Activated CD8-positive, alpha-beta T cell treated with anti-CD3 and anti-CD28 coated beads for 36 hours (primary cell): Measurements from ENCODE around the gene CENPP. TPM values are rescaled to one million over a fixed set of nuclear protein-coding genes. Genes with fewer than 3 reads are reported as not detected.
"Not testable (repeated sequence)": the region's sequence is repeated elsewhere in the genome, so short reads cannot be mapped to it uniquely, and the experiment has no call there.

Experiments used
- ATAC-seq: fragments of 200-7000 bp; cut with Tn5 transposase; one replicate; pipeline ENCODE4 v1.10.0; 2021; ENCODE audit warnings: mild to moderate bottlenecking, moderate library complexity
- CTCF ChIA-PET: fragments of 350-600 bp; sonication (Branson Sonifier 250); formaldehyde crosslinking; loops from one replicate; lab custom pipeline; 2021; ENCODE audit warnings: antibody characterized with exemption; lab: Charles Lee
- POLR2A ChIA-PET: fragments of 350-600 bp; sonication (Branson Sonifier 250); formaldehyde crosslinking; loops from one replicate; lab custom pipeline; 2021; ENCODE audit warnings: antibody characterized with exemption; lab: Charles Lee
- DNase-seq: peaks from one replicate; pipeline ENCODE4 v3.0.0-alpha.2; 2020
- H3K27ac Mint-ChIP-seq: one replicate; pipeline ENCODE4 v1.8.0; 2021; ENCODE audit warnings: mild to moderate bottlenecking, mixed read lengths
- H3K27me3 Mint-ChIP-seq: one replicate; pipeline ENCODE4 v1.8.0; 2021; ENCODE audit warnings: mixed read lengths
- H3K36me3 Mint-ChIP-seq: one replicate; pipeline ENCODE4 v1.8.0; 2021; ENCODE audit warnings: low read depth, mixed read lengths
- H3K4me1 Mint-ChIP-seq: one replicate; pipeline ENCODE4 v1.8.0; 2021; ENCODE audit warnings: low read depth, mixed read lengths
- H3K4me3 Mint-ChIP-seq: one replicate; pipeline ENCODE4 v1.8.0; 2021; ENCODE audit warnings: mild to moderate bottlenecking, moderate library complexity, mixed read lengths
- H3K9me3 Mint-ChIP-seq: one replicate; pipeline ENCODE4 v1.8.0; 2021; ENCODE audit warnings: mixed read lengths
- CTCF ChIP-seq: fragments of 200-600 bp; IDR thresholded peaks from one replicate; pipeline ENCODE4 v1.8.0; 2022; ENCODE audit warnings: antibody characterized with exemption, mild to moderate bottlenecking
- intact Hi-C: fragments of 100-400 bp; cut with micrococcal nuclease; formaldehyde crosslinking; loops from one replicate; pipeline ENCODE4 v1.10.0; 2022
- total RNA-seq, 2 experiments: library from RNA; stranded (reverse); gene quantifications; one replicate each; pipeline ENCODE4 v1.2.3, GENCODE V29; 2021

The CENPP gene
- total RNA-seq, 2 experiments from 2014 or later = 22.5 to 28.7 TPM

- Mint-ChIP-seq H3K27me3 (no peaks in the 10 kb centered on the region), H3K4me1 (peaks cover 29% of the 10 kb centered on the region), H3K4me3 (no peak overlapping the region), H3K36me3 (peaks cover 2% of the 10 kb centered on the region), H3K9me3 (no peaks in the 10 kb centered on the region), H3K27ac (no peak overlapping the region)
- ChIA-PET POLR2A (no interaction called here), CTCF (no interaction called here)
- ATAC-seq = no peak
- DNase-seq = no peak
- no peak for TF ChIP-seq CTCF
- intact Hi-C loops = no loop called here
These were observed 80.1 kb downstream of the CENPP start for GRCh38 chr9:92405818-92406217.

GRCh38 chr9:92406477-92406876, 80.7 kb downstream of the CENPP start:
- H3K9me3 Mint-ChIP-seq = no peaks in the 10 kb centered on the region
- ChIA-PET CTCF (no interaction called here), POLR2A (no interaction called here)
- H3K4me3 Mint-ChIP-seq = peak overlapping the region; percentile 18
- H3K27me3 Mint-ChIP-seq = no peaks in the 10 kb centered on the region
- H3K36me3 Mint-ChIP-seq = peaks cover 2% of the 10 kb centered on the region
- H3K4me1 Mint-ChIP-seq = peaks cover 29% of the 10 kb centered on the region
- no peak for TF ChIP-seq CTCF
- ATAC-seq = peak; percentile 88
- peak overlapping the region; percentile 79 for H3K27ac Mint-ChIP-seq
- intact Hi-C loops = no loop called here
- DNase-seq = peak; percentile 45

- CTCF ChIA-PET = interaction anchor here (2.6 kb wide), 1 partner anchor 268 kb away, joined by 7 read pairs; no protein-coding TSS in a partner anchor
- Mint-ChIP-seq H3K36me3 (peaks cover 2% of the 10 kb centered on the region), H3K9me3 (no peaks in the 10 kb centered on the region), H3K27ac (no peak overlapping the region), H3K4me3 (no peak overlapping the region), H3K27me3 (no peaks in the 10 kb centered on the region), H3K4me1 (peaks cover 24% of the 10 kb centered on the region)
- DNase-seq = no peak
- ATAC-seq = no peak
- TF ChIP-seq CTCF = no peak
- intact Hi-C loops = no loop called here
- POLR2A ChIA-PET = no interaction called here
These were observed 82.1 kb downstream of the CENPP start for GRCh38 chr9:92407818-92408217.

GRCh38 chr9:92408747-92409478, 83.2 kb downstream of the CENPP start:
- H3K4me3 Mint-ChIP-seq = no peak overlapping the region
- ChIA-PET CTCF (interaction anchor here (2.6 kb wide), 1 partner anchor 269 kb away, joined by 7 read pairs; no protein-coding TSS in a partner anchor), POLR2A (no interaction called here)
- DNase-seq (no peak), ATAC-seq (no peak)
- no peaks in the 10 kb centered on the region for H3K27me3 Mint-ChIP-seq
- H3K27ac Mint-ChIP-seq = no peak overlapping the region
- TF ChIP-seq CTCF = no peak
- intact Hi-C loops = no loop called here
- H3K4me1 Mint-ChIP-seq = peaks cover 24% of the 10 kb centered on the region
- no peaks in the 10 kb centered on the region for H3K9me3 Mint-ChIP-seq
- H3K36me3 Mint-ChIP-seq = peaks cover 2% of the 10 kb centered on the region

GRCh38 chr9:92411157-92411556, 85.4 kb downstream of the CENPP start:
- intact Hi-C loops, H3K9me3 Mint-ChIP-seq, POLR2A ChIA-PET, CTCF ChIA-PET, ATAC-seq, H3K36me3 Mint-ChIP-seq, H3K27ac Mint-ChIP-seq, DNase-seq, H3K27me3 Mint-ChIP-seq, H3K4me3 Mint-ChIP-seq: not testable (repeated sequence)
- H3K4me1 Mint-ChIP-seq = peaks cover 12% of the 10 kb centered on the region
